ENCODE data around the gene TCEA2.

Gene TCEA2

DNA sequence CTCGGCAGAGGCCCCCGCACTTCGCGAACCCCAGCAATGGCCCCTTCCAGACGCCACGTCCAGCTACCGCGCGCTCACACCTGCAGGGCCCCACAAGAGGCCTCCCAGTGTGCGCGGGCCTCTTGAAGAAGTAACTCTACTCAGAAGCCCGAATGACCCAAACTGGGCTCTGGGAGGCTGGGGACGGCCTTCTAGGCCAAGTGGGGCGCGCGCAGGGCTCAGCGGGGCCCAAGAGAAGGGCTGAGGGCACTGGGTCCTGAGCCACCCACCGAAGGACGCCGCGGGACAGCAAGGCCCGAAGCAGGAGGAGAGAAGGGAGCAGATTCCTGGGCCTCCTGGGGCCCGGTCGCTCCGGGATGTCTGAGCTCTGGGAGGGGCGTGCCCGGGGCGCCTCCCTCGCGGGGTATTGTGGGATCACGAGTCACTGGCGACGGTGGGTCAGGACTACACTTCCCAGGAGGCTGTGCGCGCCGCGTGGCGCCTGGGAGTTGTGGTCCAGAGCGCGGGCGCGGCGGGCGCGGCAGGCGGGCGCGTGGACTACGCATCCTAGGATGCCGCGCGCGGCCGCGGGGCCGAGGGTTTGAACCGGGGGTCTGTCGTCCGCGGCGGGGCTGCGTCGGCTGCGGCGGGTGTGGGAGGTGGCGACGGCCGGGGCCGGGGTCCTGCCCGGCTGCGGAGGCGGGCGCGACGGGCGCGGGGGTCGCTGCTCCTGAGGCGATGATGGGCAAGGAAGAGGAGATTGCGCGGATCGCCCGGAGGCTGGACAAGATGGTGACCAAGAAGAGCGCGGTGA, at the start of gene TCEA2:
Gene TCEA2, plus strand, starts transcription at position 603 of the 793 bp plus-strand sequence. Its CDS starts 115 bp downstream, at position 718.
- peak; percentile 97 for DNase-seq

DNA sequence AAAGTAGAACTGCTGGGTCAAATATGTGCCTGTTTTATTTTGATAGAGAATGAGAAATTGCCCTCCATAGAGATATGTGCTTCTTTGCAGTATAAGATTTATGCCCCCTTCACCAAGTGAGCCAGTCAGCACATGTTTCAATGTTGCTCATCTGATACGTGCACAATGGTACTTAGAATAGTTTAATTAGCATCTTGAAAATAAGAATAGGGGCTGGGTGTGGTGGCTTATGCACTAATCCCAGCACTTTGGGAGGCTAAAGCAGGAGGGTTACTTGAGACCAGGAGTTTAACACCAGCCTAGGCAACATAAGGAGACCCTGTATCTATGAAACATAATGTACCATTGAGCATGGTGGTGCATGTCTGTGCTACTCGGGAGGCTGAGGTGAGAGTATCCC, 47.4 kb upstream of the TCEA2 start:
- DNase-seq, result no peak

DNA sequence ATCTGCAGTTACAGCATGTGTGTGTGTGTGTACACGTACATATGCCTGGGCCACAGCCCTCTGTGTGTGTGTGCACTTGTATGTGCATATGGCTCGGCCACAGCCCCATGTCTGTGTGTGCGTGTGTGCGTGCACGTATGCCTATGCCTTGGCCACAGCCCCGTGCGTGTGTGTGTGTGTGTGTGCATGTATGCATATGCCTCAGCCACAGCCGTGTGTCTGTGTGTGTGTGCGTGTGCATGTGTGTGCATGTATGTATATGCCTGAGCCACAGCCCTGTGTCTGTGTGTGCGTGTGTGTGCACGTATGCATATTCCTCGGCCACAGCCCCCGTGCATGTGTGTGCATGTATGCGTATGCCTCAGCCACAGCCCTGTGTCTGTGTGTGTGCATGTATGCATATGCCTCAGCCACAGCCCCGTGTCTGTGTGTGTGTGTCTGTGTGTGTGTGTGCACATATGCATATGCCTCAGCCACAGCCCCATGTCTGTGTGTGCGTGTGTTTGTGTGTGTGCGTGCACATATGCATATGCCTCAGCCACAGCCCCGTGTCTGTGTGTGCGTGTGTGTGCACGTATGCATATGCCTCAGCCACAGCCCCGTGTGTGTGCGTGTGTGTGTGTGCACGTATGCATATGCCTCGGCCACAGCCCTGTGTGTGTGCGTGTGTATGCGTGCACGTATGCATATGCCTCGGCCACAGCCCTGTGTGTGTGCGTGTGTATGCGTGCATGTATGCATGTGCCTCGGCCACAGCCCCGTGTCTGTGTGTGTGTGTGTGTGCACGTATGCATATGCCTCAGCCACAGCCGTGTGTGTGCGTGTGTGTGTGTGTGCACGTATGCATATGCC, 41.6 kb upstream of the TCEA2 start:
- no peak for DNase-seq

DNA sequence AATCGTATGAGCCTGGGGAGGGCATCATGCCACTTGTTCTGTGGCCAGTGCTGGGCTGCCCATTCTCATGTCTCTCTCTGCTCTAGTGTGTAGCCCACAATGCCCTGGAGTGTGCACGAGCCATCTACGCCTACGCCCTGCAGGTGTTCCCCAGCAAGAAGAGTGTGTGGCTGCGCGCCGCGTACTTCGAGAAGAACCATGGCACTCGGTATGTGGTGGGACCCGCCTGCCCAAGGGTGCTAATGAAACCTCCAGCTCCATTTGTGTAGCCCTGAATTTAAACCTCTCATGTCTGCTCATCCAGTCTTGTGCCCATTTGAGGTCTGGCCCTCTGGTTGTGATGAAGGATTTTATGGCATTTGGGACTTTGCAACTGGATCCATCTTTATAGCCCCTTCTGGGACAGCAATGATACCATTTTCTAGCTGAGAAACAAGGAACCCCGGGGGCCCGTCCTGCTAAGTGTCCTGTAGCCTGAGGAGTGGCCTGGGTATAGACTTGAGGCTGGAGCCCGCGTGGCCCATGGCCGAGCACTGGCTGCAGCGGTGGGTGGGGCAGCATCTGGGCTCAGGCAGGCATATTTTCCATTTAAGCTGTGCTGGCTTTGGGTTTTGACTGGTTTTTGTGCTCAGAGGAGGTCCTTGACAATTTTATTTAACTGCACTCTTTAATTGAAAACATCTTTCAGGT, 40.2 kb upstream of the TCEA2 start:
- DNase-seq, result no peak

DNA sequence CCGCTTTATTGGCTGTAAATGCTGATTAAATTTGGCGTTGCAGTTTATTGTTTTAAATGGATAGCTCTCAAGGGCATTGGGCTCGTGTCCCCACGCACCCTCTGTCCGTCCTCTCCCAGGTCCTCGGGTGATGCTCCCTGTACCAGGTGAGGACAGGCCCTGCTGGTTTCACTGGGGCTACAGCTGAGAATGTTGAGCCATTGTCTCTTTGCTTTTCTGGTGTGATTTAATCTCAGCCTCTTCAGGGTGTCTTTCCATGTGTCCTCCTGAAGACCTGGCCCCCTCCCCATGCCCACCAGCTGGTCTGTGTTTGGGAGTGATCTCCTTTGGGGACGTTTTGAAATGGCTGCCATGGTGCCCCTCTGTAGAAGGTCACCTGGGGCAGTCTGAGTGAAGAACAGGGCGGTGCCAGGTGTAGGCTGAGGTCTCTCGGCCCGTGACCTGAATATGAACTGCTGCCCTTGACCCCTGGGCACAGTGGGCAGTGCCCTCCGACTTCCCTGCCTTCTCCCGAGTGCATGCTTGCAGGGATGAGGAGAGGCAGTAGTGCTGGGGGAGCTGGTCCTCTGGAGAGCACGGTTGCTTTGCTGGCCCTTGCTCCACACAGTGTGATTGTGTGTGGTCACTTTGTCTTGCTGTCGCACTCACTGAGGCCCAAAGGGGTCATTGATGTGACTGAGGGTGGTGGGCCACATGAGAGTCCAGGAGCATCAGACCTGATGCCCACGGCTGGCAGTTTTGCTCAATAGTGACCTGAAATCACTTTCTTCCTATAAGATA, 39.4 kb upstream of the TCEA2 start:
- DNase-seq, result no peak

DNA sequence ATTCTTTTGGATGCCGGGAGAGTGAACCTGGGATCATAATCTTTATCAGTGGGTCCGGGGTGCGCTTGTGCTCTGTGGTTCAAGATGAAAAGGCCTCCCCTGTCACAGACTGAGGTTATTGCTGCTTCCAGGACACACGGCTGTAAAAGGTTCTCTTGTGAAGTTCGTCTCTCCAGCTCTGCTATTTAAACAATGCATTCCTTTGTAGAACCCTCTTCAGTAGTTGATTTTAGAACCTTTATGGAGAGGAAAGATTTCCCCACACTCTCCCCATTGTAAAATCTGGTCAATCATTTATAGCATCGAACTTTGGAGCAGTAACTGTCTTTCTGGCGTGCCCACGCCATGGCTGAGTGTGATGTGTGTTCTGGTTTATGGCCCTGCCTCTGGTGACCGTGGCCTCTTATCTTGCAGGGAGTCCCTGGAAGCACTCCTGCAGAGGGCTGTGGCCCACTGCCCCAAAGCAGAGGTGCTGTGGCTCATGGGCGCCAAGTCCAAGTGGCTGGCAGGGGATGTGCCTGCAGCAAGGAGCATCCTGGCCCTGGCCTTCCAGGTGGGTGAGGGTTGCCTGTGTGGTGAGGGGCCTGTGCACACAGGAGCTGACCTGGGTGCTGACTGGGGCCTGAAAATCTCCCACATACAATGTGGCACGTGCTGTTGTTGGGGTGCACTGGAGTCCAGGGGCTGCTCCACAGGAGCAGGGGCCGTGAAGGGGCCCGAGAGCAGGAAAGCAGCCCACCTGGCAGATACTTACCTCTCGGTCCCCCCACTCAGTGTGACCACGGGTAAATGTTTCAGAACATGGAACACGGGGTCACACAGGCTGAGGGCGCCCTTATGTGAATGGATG, 38.6 kb upstream of the TCEA2 start:
- no peak for DNase-seq

DNA sequence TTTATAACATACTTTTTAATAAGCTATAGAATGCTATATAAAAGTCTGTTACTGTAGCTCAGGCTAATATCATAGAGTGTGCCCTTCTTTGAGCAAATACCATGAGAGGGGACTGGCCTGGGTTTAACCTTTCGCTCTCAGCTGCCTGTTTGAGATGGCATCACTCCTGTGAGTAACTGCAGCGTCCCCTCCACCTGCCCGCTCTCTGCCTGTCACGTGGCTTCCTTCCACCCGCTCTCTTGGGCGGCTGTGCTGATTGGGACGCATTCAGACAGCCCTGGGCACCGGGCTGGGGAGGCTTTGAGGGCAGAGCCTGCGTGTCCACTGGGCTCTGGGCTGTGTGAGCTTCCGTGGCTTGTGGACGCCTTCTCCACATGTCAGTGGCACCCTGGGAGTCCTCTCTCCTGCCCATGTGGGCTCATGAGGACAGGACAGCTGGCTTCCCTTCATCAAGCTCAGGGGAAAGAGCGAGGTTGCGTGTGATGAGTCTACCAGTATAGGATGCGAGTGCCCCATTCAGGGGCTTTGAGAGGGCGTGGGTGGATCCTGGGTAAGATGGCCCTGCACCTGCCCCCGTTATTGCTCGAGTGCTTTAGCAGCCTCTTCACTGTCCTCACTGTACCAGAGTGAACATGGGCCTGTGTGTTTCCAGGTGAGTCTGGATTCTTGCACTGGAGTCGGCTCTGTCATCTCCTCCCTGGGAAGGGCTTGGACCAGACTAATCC, 37.7 kb upstream of the TCEA2 start:
- no peak for DNase-seq

DNA sequence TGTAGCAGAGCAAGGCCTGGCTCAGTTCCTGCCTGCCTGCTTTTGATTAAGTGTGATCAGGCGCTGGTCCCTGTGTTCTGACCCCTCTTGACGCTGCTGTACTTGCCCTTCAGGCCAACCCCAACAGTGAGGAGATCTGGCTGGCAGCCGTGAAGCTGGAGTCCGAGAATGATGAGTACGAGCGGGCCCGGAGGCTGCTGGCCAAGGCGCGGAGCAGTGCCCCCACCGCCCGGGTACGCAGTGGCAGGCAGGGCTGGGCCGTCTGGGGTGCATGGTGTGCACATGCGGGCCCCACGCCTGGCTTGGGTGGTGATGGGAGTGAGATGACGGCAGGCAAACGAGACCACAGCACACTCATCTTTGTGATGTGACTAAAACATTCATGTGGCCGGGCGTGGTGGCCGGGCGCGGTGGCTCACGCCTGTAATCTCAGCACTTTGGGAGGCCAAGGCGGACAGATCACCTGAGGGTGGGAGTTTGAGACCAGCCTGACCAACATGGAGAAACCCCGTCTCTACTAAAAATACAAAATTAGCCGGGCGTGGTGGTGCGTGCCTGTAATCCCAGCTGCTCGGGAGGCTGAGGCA, 37.1 kb upstream of the TCEA2 start:
- DNase-seq, result no peak

DNA sequence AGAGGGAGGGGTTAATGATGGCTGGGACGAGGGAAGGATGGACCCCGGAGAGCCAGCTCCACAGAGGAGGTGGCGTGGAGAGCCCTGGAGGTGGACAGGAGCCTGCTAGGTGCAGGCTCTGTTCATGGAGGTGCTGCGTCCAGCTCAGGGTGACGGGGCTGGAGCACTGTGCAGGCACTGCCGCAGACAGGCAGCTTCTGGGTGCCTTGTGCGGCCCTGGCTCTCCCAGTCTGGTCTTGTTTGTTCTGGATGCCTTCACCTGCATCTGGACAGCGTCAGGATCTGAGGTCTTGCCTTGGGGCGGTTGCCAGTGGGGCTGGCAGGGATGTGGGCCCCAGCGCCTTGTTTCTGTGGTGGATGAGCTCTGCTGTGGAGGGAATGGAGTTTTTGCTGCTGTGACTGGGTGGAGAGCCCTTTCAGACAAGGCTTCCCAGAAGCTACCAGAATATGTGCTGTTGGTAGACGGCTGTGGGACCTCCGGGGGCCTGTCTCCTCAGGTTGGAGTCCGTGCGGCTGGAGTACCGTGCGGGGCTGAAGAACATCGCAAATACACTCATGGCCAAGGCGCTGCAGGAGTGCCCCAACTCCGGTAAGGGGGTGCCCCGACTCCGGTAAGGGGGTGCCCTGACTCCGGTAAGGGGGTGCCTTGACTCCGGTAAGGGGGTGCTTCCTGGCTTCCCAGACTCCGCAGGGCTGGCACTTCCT, 34.9 kb upstream of the TCEA2 start:
- no peak for DNase-seq

DNA sequence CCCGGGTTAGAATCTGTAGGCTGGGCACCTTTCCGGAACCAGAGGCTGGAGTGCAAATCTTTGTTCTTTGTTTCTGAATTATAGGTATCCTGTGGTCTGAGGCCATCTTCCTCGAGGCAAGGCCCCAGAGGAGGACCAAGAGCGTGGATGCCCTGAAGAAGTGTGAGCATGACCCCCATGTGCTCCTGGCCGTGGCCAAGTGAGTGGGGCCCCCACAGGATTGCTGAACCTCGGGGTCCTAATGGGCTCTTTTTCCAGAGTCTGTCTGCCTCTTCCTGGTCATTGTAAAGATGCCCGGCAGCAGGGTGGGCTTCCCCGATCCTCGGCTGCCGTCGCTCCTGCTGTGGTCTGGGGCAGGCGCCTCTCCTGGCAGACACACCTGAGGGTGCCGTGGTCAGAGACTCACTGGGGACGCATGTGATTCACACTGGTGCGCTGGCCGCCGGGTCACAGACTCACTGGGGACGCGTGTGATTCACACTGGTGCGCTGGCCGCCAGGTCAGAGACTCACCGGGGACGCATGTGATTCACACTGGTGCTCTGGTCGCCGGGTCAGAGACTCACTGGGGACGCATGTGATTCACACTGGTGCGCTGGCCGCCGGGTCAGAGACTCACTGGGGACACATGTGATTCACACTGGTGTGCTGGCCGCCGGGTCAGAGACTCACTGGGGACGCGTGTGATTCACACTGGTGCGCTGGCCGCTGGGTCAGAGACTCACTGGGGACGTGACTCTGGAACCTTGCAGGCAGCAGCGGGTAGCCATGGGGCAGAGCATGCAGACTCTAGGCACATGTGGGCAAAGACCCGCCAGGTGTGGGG, 33.5 kb upstream of the TCEA2 start:
- no peak for DNase-seq

DNA sequence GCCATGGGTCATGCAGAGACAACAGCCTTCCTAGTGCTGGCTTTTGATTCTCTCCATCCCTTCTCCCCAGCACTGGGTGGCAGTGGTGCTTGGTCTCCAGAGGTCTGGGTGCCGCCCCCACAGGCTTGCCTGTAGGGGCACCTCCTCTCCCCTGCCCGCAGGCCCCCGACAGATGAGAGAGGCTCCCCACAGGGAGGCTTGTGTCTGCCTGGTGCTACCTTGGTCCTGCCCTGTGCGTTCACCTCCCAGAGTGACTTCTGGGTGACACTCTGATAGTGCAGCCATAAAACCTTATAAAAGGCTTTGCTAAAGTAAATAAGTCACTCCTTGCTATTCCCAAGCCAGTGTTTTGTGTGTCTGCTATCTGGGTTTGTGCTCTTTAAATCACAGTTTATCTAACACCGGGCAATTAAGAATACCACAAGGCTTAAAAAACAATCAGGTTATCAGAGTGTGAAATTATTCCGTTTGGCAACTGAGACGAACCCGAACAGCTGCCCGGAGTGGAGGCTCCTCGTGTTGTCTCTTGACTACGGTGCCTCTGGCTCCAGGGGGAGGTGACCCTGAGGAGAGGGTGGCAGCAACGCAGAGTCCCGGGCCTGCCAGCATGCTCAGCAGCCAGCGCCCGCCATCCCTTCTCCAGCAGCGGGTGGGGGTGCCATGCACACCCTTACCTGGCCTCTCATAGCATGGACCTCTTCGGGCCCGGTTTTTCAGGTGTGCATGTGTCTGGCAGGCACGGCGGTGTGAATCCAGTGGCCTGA, 32.4 kb upstream of the TCEA2 start:
- DNase-seq, result no peak

DNA sequence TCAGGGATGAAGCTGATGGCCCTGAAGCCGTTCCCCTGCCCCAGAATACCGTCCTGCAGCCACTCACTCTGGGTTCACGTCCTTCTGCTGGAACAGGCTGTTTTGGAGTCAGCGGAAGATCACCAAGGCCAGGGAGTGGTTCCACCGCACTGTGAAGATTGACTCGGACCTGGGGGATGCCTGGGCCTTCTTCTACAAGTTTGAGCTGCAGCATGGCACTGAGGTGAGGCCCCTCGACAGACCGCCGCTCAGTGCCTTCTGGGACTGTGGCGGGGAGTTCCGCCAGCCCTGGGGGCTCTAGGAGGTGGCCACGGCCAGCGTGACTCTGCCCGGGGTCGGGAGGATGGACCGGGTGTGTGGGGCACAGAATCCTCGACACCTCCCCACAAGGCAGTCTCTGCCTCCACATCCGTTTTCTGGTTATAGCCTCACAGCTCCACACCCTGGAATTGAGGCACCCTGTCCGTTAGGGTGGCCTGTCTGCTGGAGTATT, 31.1 kb upstream of the TCEA2 start:
- DNase-seq, result no peak

DNA sequence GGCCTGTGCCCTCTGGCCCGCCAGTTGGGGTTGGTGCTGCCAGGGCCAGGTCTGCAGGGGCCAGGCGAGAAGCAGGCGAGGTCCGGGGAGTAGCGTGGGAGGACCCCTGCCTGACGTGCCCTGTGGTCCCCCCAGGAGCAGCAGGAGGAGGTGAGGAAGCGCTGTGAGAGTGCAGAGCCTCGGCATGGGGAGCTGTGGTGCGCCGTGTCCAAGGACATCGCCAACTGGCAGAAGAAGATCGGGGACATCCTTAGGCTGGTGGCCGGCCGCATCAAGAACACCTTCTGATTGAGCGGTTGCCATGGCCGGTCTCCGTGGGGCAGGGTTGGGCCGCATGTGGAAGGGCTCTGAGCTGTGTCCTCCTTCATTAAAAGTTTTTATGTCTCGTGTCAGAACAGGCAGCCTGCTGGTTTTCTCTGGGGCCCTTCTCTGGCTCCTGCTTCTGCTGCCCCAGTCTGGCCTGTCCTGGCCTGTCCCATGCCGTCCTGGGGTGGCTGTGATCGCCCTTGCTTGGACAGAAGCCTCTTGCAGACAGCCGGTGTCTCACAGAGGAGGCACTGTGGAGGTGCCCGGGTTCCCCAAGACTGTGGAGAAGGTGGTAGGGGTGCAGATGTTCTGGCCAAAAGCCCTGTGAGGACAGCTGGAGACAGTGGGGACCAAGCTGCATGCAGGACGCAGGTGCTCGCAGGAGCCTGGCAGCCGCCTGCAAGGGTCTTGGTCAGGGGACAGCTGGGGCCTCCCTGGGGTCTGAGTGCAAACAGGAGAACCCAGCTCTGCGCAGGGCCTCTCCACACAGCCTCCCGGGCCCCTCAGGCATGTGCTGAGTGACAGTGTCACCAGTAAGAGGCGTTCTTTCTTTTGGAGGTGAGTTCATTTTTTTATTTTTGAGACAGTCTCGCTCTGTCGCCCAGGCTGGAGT, 30.0 kb upstream of the TCEA2 start:
- DNase-seq, result no peak

DNA sequence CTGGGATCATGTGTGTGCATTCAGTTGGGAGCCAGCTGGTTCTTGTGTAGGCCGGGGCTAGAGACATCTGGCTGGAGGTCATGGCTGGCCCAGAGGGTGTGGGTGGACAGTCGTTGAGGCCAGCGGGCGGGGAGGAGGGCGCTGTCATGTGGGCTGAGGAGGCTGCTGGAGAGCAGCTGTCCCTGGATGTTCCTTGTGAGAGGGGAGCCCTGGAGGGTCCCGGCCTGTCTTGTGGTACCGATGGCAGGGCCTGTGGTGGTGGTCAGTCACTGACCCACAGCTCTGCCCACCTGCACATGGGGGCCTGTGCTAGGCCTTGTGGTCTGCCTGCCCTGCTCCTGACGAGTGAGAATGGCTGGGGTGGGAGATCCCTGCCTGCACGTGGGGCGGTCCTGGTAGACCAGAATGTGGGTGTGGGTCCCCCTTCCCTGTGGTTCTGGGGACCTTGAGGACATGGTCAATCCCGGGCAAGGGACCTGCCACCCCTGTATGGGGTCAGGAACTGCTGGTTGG, 29.0 kb upstream of the TCEA2 start:
- DNase-seq, result no peak

DNA sequence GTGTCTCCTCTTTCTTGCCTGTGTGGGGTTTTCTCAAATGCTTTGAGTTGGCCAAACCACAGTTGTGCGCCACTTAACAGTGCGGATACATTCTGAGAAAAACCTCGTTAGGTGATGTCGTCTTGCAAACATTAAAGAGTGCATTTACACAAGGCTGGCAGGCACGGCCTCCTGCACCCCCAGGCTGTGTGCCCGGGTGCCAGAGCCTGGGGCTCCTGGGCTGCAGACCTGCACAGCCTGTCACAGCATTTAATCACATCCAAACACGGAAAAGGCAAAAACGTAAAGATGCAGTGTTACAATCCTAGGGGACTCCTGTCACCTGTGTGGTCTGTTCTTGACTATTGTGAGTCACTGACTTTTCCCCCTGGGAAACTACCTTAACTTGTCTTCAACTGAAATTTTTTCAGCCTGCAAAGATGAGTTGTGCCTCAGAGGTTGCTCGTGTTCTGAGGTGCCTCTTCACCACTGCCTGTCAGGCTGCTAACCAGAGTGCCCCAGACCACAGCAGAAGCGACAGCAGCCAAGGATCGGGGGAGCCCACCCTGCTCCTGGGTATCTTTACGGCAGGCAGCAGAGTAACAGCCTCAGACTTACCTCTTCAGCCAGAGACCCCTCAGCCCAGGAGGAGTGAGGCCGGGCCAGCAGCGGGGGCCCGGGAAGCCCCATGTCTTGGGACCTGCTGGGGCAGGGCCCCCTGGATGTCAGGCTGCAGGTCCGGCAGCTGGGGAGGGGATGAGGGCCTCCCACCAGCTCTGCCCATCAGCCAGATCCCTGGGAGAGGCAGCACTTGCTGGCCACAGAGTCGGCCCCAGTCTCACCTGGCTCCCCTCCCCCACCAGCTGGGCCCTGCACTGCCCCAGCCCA, 27.7 kb upstream of the TCEA2 start:
- no peak for DNase-seq

DNA sequence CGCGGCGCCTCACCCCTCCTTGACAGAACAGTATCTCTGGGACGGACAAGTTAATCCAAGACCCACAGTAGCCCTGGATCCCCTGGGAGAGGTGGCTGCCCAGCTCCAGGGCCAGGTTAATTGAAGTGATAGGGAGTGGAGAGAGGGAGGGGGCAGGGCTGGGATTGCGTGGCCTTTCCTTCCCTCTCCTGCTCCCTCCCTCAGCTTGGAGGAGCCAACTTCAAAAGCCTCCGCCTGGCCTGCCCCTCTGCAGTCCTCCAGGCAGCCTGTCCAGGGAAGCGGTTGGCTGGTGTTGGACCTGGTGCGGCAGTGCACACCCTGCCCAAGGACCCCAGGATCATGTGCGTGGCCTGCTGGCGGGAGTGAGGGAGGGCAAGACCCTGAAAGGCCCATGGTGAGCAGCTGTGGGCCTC, 27.1 kb upstream of the TCEA2 start, which contains the start of gene C20orf204:
Gene C20orf204, plus strand, starts transcription at position 250 of the 413 bp plus-strand sequence. Its CDS starts 142 bp downstream, at position 392.
- DNase-seq, result no peak

All from right hindlimb (tissue), 1 donor.